Measurements from ENCODE around the gene FHIP1B.

GRCh38 chr11:6217722-6218121, 16.7 kb downstream of the FHIP1B start:
- TF ChIP-seq CTCF (IDR thresholded peaks at IDR 0.05) (no peak), POLR2A (IDR thresholded peaks at IDR 0.05) (no peak), POLR2AphosphoS5 (IDR thresholded peaks at IDR 0.05) (no peak), EP300 (IDR thresholded peaks at IDR 0.05) (no peak)
